ENCODE measurements around the gene RAI2.

The RAI2 gene

GRCh38 chrX:17778997-17779396 lies 82.1 kb downstream of the RAI2 start:
- no peak for DNase-seq

- no peak for DNase-seq
These were observed 87.0 kb downstream of the RAI2 start for GRCh38 chrX:17774053-17774452.

- no peak for DNase-seq
These were observed 87.7 kb downstream of the RAI2 start for GRCh38 chrX:17773221-17773876.

DNA sequence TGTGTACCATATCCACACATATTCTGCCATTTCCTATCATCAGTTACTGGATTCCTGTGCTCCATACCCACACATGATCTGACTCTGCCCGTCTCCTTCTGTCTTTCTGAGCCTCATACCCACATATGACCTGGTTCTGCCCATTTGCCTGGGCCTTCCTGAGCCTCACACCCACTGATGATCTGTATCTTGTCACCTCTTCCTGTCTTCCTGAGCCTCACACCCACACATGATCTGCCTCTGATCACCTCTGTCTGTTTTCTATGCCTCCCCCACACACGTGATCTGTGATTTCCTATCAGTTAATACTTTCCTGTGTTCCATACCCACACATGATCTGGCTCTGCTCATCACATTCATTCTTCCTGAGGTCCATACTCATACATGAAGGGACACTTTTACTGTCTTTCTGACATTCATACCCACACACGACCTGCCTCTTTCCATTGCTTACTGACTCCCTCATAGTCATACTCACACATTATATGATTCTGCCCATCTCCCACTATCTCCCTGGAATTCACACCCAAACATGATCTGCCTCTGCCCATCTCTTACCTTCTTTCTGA lies 91.3 kb downstream of the RAI2 start:
- DNase-seq: no peak

GRCh38 chrX:17768997-17769396 lies 92.1 kb downstream of the RAI2 start:
- no peak for DNase-seq

GRCh38 chrX:17767734-17768133 lies 93.4 kb downstream of the RAI2 start:
- DNase-seq: no peak

DNA sequence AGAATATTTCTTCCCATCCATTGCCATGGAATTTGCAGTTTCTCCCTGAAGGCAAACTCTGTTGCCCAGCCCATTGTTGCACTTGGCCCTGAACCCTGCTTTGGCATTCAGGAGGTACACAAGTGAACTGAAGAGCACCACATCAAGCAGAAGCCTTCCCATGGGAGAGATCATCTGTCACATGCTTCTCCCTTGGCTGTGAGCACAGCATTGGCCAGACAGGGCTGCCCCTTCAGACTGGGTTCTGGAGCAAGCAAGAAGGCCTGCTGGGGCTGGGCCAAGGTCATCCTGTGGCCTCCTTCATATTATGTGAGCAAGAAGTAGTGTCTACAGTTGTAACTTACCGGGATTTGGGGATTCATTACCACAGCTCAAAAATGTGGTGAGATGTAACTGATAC lies 101.1 kb downstream of the RAI2 start:
- DNase-seq: no peak

GRCh38 chrX:17758382-17758781 lies 102.7 kb downstream of the RAI2 start:
- DNase-seq: no peak

DNA sequence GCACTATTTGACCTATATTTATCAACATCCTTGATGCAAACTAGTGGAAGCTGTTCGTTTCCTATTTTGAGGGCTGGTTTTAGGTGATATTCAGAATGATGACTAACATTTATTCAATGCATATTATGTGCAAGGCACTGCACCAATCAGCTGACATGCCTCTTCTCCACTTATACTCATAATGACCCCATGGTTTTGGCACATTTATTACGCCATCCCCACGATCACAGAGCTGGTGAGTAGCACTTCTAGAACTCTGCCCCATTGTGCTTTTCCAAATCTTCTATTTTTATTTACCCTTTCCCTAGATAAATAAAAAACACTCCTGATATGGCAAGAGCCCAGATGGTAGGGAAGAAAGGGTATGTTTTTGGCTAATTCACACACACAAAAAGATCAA lies 110.7 kb downstream of the RAI2 start:
- DNase-seq: no peak
